Endothelial cell of umbilical vein (primary cell): Measurements from ENCODE around the gene PRXL2A. TPM values are rescaled to one million over a fixed set of nuclear protein-coding genes. Genes with fewer than 3 reads are reported as not detected.
"Not testable (repeated sequence)": the region's sequence is repeated elsewhere in the genome, so short reads cannot be mapped to it uniquely, and the experiment has no call there.

Experiments
- BruUV-seq: library from RNA; stranded (reverse); fragments of 400-500 nt; replicated peaks from 2 replicates; lab custom pipeline; 2021; lab: Mats Ljungman, UMichigan
- CTCF ChIA-PET: fragments of 300-600, 350-600 bp; sonication (Branson Sonifier 250); formaldehyde crosslinking; loops from one replicate; lab custom pipeline; 2021; ENCODE audit warnings: antibody characterized with exemption, inconsistent platforms; lab: Charles Lee
- POLR2A ChIA-PET: fragments of 300-600, 350-600 bp; sonication (Branson Sonifier 250); formaldehyde crosslinking; loops from one replicate; lab custom pipeline; 2021; ENCODE audit warnings: antibody characterized with exemption, inconsistent platforms; lab: Charles Lee
- DNase-seq: peaks from one replicate; pipeline ENCODE4 v3.0.0-alpha.2; 2011; ENCODE audit warnings: low read depth, low spot score
- FAIRE-seq: peaks from 2 replicates; lab custom pipeline; 2011; peaks lifted over from hg19 to GRCh38; lab: Jason Lieb, UNC
- H2AFZ ChIP-seq: 2 replicates; pipeline ENCODE4 v1.6.0; 2012; ENCODE audit warnings: low read depth, low read length, control low read depth, inconsistent platforms
- H3K27ac ChIP-seq: 2 replicates; pipeline ENCODE4 v1.5.1; 2011; ENCODE audit warnings: low read depth, mild to moderate bottlenecking, control low read depth, low read length, moderate library complexity; ENCODE audit not compliant: insufficient read depth
- H3K27me3 ChIP-seq, 2 experiments: 2 replicates each; pipeline versions ENCODE4 v1.6.0 to v1.6.1; 2011; ENCODE audit warnings: low read length in 2 of 2, mixed read lengths in 1 of 2; ENCODE audit not compliant: control insufficient read depth in 2 of 2, insufficient read depth in 2 of 2
- H3K36me3 ChIP-seq, 2 experiments: 2 replicates in 1 of 2; 3 replicates in 1 of 2; pipeline ENCODE4 v1.5.1; 2011; ENCODE audit warnings: low read length in 2 of 2, mild to moderate bottlenecking in 1 of 2, moderate library complexity in 1 of 2; ENCODE audit not compliant: control insufficient read depth in 2 of 2, insufficient read depth in 2 of 2; ENCODE audit errors: extremely low read depth in 1 of 2
- H3K4me1 ChIP-seq: 3 replicates; pipeline ENCODE4 v1.5.1; 2011; ENCODE audit warnings: mild to moderate bottlenecking, low read length; ENCODE audit not compliant: control insufficient read depth, insufficient read depth; ENCODE audit errors: extremely low read depth
- H3K4me2 ChIP-seq: 2 replicates; pipeline ENCODE4 v1.6.1; 2011; ENCODE audit warnings: low read length, control low read depth, mixed read lengths; ENCODE audit not compliant: insufficient read depth
- H3K4me3 ChIP-seq, 3 experiments: fragments of 200-600 bp in 1 of 3; sonication (generic), shearing (Covaris generic) in 1 of 3; replicated peaks in 1 of 3; 2 replicates each; pipeline ENCODE4 v1.5.1; 2011 to 2016; ENCODE audit warnings: control low read depth in 3 of 3, low read length in 3 of 3, mild to moderate bottlenecking in 2 of 3, inconsistent platforms in 1 of 3, low read depth in 1 of 3, moderate library complexity in 1 of 3; ENCODE audit not compliant: insufficient read depth in 1 of 3
- H3K79me2 ChIP-seq: 2 replicates; pipeline ENCODE4 v1.6.0; 2012; ENCODE audit warnings: low read length, inconsistent platforms; ENCODE audit not compliant: control insufficient read depth, insufficient read depth
- H3K9ac ChIP-seq: replicated peaks from 2 replicates; pipeline ENCODE3; 2011; ENCODE audit warnings: low read length, control low read depth; ENCODE audit not compliant: insufficient read depth; ENCODE audit errors: extremely low read depth
- H3K9me1 ChIP-seq: replicated peaks from 3 replicates; pipeline ENCODE4 v1.6.0; 2011; ENCODE audit warnings: mild to moderate bottlenecking, low read length; ENCODE audit not compliant: control insufficient read depth, insufficient read depth; ENCODE audit errors: extremely low read depth
- H3K9me3 ChIP-seq: replicated peaks from 2 replicates; pipeline ENCODE4 v1.5.1; 2012; ENCODE audit warnings: low read length, inconsistent platforms; ENCODE audit not compliant: control insufficient read depth, insufficient read depth
- H4K20me1 ChIP-seq: replicated peaks from 2 replicates; pipeline ENCODE3; 2011; ENCODE audit warnings: mild to moderate bottlenecking, low read length; ENCODE audit not compliant: control insufficient read depth, insufficient read depth; ENCODE audit errors: extremely low read depth
- EZH2 ChIP-seq: IDR thresholded peaks from 2 replicates; pipeline ENCODE4 v1.6.1; 2012; ENCODE audit warnings: borderline replicate concordance, low read depth, mild to moderate bottlenecking, moderate library complexity, low read length, inconsistent platforms; ENCODE audit not compliant: severe bottlenecking
- FOS ChIP-seq: IDR thresholded peaks from 2 replicates; pipeline ENCODE4 v1.6.1; 2011; ENCODE audit warnings: mild to moderate bottlenecking, low read length, moderate library complexity, borderline replicate concordance; ENCODE audit not compliant: insufficient read depth
- GATA2 ChIP-seq: IDR thresholded peaks from 2 replicates; pipeline ENCODE4 v1.7.0; 2011; ENCODE audit warnings: low read depth, mild to moderate bottlenecking, moderate library complexity, mixed read lengths, low read length; ENCODE audit not compliant: insufficient read length, insufficient read depth
- JUN ChIP-seq: IDR thresholded peaks from 2 replicates; pipeline ENCODE4 v1.6.1; 2011; ENCODE audit warnings: borderline replicate concordance, low read depth; ENCODE audit not compliant: insufficient read length, insufficient read depth
- MAX ChIP-seq: IDR thresholded peaks from 2 replicates; pipeline ENCODE4 v1.6.1; 2011; ENCODE audit not compliant: insufficient read depth, insufficient read length
- MYC ChIP-seq: IDR thresholded peaks from one replicate; pipeline ENCODE4 v1.6.1; 2011; ENCODE audit warnings: mild to moderate bottlenecking, low read depth, low read length
- POLR2A ChIP-seq: IDR thresholded peaks from 2 replicates; pipeline ENCODE4 v1.6.1; 2012; ENCODE audit warnings: low read depth, mild to moderate bottlenecking, control low read depth, low read length
- POLR2AphosphoS5 ChIP-seq: IDR thresholded peaks from 2 replicates; pipeline ENCODE4 v1.6.1; 2012; ENCODE audit warnings: low read depth, mild to moderate bottlenecking, control low read depth, low read length, moderate library complexity; ENCODE audit not compliant: insufficient read depth
- dilution Hi-C: fragments of 300-500 bp; cut with MboI; formaldehyde crosslinking; loops from one replicate; pipeline ENCODE4 v1.15.0; 2019; ENCODE audit warnings: low sequenced_read_pairs; ENCODE audit not compliant: extremely low pct_ligation_motif_present
- intact Hi-C: fragments of 100-400 bp; cut with micrococcal nuclease; formaldehyde crosslinking; loops from one replicate; pipeline ENCODE4 v1.10.0; 2022
- polyA plus RNA-seq, 4 experiments: library from polyadenylated mRNA; depleted of rRNA in 3 of 4; stranded (reverse) in 3 of 4; unstranded in 1 of 4; fragments of >200 nt; gene quantifications; 2 replicates each; pipeline versions ENCODE4 v1.2.1 to v1.2.3, GENCODE V29; 2011 to 2012; ENCODE audit warnings: missing spikeins in 1 of 4
- total RNA-seq: library from RNA; stranded (reverse); gene quantifications from 2 replicates; pipeline ENCODE4 v1.2.3, GENCODE V29; 2021

The PRXL2A gene
- total and polyA plus RNA-seq, 2 donors (not counting 3 experiments of a cell fraction or from before 2014, with no cell fraction given): 113 to 321 TPM

DNA sequence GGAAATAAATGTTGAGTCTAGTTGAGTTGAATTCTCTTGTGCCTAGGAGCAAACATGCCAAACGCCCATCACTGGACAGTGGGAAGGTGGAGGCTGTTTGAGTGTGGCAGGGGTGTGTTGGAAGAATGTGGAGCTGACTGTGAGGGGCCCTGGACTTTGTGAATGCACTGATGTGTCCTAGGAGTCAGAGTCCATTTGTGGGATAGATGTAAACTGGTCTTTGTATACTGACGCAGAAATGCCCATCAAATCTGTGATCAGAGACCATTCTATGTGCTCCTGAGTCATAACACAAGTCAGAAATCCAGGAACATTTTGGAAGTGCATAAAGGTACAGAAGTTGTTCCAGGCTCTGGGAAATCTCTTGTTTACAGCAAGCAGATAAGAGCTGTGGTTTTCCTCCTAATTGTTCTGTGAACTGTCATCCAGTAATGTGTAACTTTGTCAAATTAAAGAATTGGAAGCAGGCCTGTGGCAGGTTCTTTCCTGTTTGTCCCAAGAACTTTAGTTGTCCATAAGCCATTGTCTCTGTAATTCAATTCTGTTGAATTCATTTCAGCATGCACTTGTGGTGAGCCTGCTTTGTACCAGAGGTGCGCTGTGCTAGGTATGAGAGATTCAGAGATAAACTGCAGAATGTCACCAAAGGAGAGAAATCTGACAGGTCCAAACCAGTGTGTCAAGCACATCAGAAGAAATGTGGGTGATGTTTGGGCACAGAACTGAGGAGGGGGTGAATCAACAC, 7.6 kb downstream of the PRXL2A start:
- TF ChIP-seq MYC: no peak
- peak; percentile 74 for TF ChIP-seq GATA2
- peak; percentile 3 for TF ChIP-seq POLR2AphosphoS5
- Histone ChIP-seq H3K9me3 (no peaks in the 10 kb centered on the region), H3K36me3 (peaks cover 4 to 11% of the 10 kb centered on the region in 2 experiments), H3K9me1 (no peaks in the 10 kb centered on the region), H4K20me1 (peaks cover 2% of the 10 kb centered on the region), H3K27me3 (no peaks in the 10 kb centered on the region), H3K27ac (peak overlapping the region; percentile 93), H3K4me3 (peak overlapping the region in 1 of 3 experiments; percentile 24), H3K4me2 (peak overlapping the region; percentile 70), H3K4me1 (peaks cover 59% of the 10 kb centered on the region), H3K9ac (peak overlapping the region; percentile 76), H3K79me2 (peaks cover 78% of the 10 kb centered on the region), H2AFZ (no peak overlapping the region)
- ChIA-PET CTCF (interaction anchor here (1.2 kb wide), 1 partner anchor 90 kb away, joined by 3 read pairs; no protein-coding TSS in a partner anchor), POLR2A (no interaction called here)
- no TSS peak for BruUV-seq
- intact Hi-C loops (no loop called here), dilution Hi-C loops (no loop called here)
- DNase-seq: peak; percentile 55
- FAIRE-seq: peak; percentile 87

GRCh38 chr10:80416479-80417098, 8.2 kb downstream of the PRXL2A start:
- Histone ChIP-seq H3K36me3 (peaks cover 7 to 17% of the 10 kb centered on the region in 2 experiments), H4K20me1 (peaks cover 2% of the 10 kb centered on the region), H3K4me3 (peak overlapping the region in 1 of 3 experiments; percentile 24), H3K79me2 (peaks cover 81% of the 10 kb centered on the region), H3K4me2 (peak overlapping the region; percentile 70), H3K4me1 (peaks cover 53% of the 10 kb centered on the region), H3K9me1 (no peaks in the 10 kb centered on the region), H3K27ac (peak overlapping the region; percentile 93), H2AFZ (no peak overlapping the region), H3K9me3 (no peaks in the 10 kb centered on the region), H3K27me3 (no peaks in the 10 kb centered on the region), H3K9ac (peak overlapping the region; percentile 17)
- peak; percentile 35 for TF ChIP-seq MAX
- no peak for TF ChIP-seq POLR2A
- TF ChIP-seq GATA2: no peak
- no peak for TF ChIP-seq EZH2
- no peak for TF ChIP-seq JUN
- no peak for TF ChIP-seq FOS
- TF ChIP-seq POLR2AphosphoS5: peak; percentile 23
- ChIA-PET CTCF (interaction anchor here (1.2 kb wide), 1 partner anchor 89 kb away, joined by 3 read pairs; no protein-coding TSS in a partner anchor), POLR2A (no interaction called here)
- dilution Hi-C loops: no loop called here
- intact Hi-C loops: no loop called here
- DNase-seq (peak; percentile 88), FAIRE-seq (no peak)
- BruUV-seq: no TSS peak

DNA sequence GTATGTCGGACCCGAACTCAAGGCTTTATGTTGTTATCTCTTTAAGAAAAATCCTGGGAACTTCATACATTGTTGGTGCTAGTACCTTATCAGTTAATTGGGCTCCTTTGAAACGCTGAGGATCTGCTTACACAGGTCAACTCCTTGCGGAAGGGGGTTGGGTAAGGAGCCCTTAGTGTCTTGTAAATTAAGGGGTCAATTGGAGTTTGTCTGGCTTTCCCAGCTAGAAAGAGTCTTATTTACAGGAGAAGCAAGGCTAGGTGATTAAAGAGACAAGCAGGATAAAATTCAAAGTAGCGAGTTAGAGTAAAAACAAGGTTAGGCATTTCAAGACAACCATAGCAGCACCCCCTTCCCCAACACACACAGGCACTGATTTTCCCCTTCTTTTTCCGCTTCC, 8.9 kb downstream of the PRXL2A start:
- H3K4me1 ChIP-seq: peaks cover 46% of the 10 kb centered on the region
- peaks cover 7 to 20% of the 10 kb centered on the region in 2 experiments for H3K36me3 ChIP-seq
- POLR2A ChIA-PET, FAIRE-seq, H3K4me2 ChIP-seq, H2AFZ ChIP-seq, H3K9me3 ChIP-seq, H3K27ac ChIP-seq, H3K9ac ChIP-seq, H3K27me3 ChIP-seq, H3K4me3 ChIP-seq, DNase-seq, dilution Hi-C loops, BruUV-seq, H4K20me1 ChIP-seq, CTCF ChIA-PET, H3K9me1 ChIP-seq, intact Hi-C loops: not testable (repeated sequence)
- H3K79me2 ChIP-seq: peaks cover 82% of the 10 kb centered on the region
